ENCODE data around the gene PDE10A.
"Not testable (repeated sequence)": the region's sequence is repeated elsewhere in the genome, so short reads cannot be mapped to it uniquely, and the experiment has no call there.

PDE10A gene

DNA sequence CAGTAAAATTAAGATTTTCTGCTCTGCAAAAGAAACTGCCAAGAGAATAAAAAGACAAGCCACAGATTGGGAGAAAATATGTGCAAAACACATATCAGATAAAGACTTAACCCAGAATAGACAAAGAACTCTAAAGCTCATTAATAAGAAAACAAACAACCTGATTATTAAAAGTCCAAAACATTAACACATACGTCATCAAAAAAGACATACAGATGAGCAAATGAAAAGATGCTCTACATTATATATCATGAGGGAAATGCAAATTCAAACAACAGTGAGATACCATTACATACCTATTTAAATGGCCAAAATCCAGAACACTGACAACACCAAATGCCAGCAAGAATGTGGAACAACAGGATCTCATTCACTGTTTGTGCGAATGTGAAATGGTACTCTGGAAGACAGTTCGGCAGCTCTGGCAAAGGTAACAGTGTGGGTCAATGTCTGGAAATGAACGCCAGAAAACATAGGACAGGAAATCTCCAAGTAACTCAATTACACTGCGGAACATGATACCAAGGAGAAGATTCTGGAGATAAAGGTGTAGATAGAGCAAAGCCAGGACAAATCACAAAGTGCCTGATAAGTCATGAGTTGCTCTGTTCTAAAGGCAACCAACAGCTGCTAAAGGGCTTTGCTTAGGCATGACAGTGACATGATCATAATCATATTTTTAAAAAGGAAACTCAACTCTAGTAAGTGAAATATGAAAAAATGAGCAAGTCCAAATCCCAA is 96.8 kb downstream of the PDE10A start:
- TF ChIP-seq ZNF70 (CRISPR knock-in tag; IDR thresholded peaks at IDR 0.05) (no peak), TCF4 (CRISPR knock-in tag; IDR thresholded peaks at IDR 0.05; ENCODE audit: borderline replicate concordance) (0 out of 2 replicates have a peak, but pooled peaks have one; percentile 34), ZFP3 (CRISPR knock-in tag; IDR thresholded peaks at IDR 0.05) (0 out of 2 replicates have a peak, but pooled peaks have one; percentile 36), CSRNP3 (CRISPR knock-in tag; IDR thresholded peaks at IDR 0.05) (no peak), PPARA (CRISPR knock-in tag; IDR thresholded peaks at IDR 0.05; ENCODE audit: borderline replicate concordance) (no peak)
- peak; percentile 26; the same call in 1 of the 3 replicates for ATAC-seq

DNA sequence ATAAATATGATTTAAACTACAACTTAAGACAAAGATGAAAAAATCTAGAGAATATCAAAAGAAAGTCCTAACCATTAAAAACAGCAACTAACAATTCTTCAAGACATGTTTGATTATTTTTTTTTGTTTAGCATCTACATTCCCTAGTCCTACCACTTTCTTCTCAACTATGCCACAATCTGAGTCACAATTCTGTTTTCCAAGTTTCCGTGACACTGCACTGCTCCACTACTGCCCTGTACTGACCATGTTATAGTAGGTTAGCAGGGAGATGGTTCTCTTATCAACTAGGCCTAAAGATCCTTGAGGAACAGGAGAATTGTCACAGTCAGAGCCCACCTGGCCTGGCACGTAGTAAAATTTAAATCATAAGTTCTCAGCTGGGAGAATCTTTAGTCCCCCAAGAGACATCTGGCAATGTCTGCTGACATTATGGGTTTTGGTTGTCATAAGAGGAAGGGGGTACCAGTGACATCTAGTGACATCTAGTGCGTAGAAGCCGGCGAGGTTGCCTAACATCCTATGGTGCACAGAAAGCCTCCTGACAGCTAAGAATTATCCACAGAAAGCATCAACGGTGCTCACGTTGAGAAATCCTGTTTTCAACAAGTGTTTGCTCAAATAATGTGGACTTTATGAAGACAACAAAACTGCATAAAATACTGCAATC is 100.5 kb downstream of the PDE10A start:
- no peak for TF ChIP-seq ZNF8 (CRISPR knock-in tag; IDR thresholded peaks at IDR 0.05)
- no peak for ATAC-seq

GRCh38 chr6:165559632-165560031 is 103.4 kb downstream of the PDE10A start:
- ATAC-seq = no peak

DNA sequence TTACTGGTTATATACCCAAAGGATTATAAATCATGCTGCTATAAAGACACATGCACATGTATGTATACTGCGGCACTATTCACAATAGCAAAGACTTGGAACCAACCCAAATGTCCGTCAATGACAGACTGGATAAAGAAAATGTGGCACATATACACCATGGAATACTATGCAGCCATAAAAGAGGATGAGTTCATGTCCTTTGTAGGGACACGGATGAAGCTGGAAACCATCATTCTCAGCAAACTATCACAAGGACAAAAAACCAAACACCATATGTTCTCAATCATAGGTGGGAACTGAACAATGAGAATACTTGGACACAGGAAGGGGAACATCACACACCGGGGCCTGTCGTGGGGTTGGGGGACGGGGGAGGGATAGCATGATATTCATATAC is 104.9 kb downstream of the PDE10A start:
- ATAC-seq = not testable (repeated sequence)

More at GRCh38 chr6:165559632-165560031, 103.4 kb downstream of the PDE10A start:
- no peak for TF ChIP-seq ZFP30 (CRISPR knock-in tag; IDR thresholded peaks at IDR 0.05)
- no peak for TF ChIP-seq GLIS3 (CRISPR knock-in tag; IDR thresholded peaks at IDR 0.05)
- no peak for TF ChIP-seq ZNF565 (CRISPR knock-in tag; conservative IDR thresholded peaks at IDR 0.05; ENCODE audit: low read depth)
- no peak for TF ChIP-seq ZNF70 (CRISPR knock-in tag; IDR thresholded peaks at IDR 0.05)
- no peak for TF ChIP-seq TOX (CRISPR knock-in tag; IDR thresholded peaks at IDR 0.05; ENCODE audit: borderline replicate concordance)
- no peak for TF ChIP-seq CSRNP3 (CRISPR knock-in tag; IDR thresholded peaks at IDR 0.05)
- TF ChIP-seq, protein P1, sequence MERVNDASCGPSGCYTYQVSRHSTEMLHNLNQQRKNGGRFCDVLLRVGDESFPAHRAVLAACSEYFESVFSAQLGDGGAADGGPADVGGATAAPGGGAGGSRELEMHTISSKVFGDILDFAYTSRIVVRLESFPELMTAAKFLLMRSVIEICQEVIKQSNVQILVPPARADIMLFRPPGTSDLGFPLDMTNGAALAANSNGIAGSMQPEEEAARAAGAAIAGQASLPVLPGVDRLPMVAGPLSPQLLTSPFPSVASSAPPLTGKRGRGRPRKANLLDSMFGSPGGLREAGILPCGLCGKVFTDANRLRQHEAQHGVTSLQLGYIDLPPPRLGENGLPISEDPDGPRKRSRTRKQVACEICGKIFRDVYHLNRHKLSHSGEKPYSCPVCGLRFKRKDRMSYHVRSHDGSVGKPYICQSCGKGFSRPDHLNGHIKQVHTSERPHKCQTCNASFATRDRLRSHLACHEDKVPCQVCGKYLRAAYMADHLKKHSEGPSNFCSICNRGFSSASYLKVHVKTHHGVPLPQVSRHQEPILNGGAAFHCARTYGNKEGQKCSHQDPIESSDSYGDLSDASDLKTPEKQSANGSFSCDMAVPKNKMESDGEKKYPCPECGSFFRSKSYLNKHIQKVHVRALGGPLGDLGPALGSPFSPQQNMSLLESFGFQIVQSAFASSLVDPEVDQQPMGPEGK (CRISPR knock-in tag; IDR thresholded peaks at IDR 0.05; ENCODE audit: borderline replicate concordance) = no peak
- no peak for TF ChIP-seq SNAI2 (CRISPR knock-in tag; IDR thresholded peaks at IDR 0.05)
- TF ChIP-seq PPARA (CRISPR knock-in tag; IDR thresholded peaks at IDR 0.05; ENCODE audit: borderline replicate concordance) = no peak
- TF ChIP-seq BACH2 (CRISPR knock-in tag; IDR thresholded peaks at IDR 0.05; ENCODE audit: borderline replicate concordance) = no peak
- TF ChIP-seq, protein P2, sequence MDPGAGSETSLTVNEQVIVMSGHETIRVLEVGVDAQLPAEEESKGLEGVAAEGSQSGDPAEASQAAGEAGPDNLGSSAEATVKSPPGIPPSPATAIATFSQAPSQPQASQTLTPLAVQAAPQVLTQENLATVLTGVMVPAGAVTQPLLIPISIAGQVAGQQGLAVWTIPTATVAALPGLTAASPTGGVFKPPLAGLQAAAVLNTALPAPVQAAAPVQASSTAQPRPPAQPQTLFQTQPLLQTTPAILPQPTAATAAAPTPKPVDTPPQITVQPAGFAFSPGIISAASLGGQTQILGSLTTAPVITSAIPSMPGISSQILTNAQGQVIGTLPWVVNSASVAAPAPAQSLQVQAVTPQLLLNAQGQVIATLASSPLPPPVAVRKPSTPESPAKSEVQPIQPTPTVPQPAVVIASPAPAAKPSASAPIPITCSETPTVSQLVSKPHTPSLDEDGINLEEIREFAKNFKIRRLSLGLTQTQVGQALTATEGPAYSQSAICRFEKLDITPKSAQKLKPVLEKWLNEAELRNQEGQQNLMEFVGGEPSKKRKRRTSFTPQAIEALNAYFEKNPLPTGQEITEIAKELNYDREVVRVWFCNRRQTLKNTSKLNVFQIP (CRISPR knock-in tag; IDR thresholded peaks at IDR 0.05; ENCODE audit: borderline replicate concordance, low read depth) = no peak
- no peak for TF ChIP-seq ZFP3 (CRISPR knock-in tag; IDR thresholded peaks at IDR 0.05)
- no peak for TF ChIP-seq CSDC2 (CRISPR knock-in tag; IDR thresholded peaks at IDR 0.05)
- TF ChIP-seq, protein P3, sequence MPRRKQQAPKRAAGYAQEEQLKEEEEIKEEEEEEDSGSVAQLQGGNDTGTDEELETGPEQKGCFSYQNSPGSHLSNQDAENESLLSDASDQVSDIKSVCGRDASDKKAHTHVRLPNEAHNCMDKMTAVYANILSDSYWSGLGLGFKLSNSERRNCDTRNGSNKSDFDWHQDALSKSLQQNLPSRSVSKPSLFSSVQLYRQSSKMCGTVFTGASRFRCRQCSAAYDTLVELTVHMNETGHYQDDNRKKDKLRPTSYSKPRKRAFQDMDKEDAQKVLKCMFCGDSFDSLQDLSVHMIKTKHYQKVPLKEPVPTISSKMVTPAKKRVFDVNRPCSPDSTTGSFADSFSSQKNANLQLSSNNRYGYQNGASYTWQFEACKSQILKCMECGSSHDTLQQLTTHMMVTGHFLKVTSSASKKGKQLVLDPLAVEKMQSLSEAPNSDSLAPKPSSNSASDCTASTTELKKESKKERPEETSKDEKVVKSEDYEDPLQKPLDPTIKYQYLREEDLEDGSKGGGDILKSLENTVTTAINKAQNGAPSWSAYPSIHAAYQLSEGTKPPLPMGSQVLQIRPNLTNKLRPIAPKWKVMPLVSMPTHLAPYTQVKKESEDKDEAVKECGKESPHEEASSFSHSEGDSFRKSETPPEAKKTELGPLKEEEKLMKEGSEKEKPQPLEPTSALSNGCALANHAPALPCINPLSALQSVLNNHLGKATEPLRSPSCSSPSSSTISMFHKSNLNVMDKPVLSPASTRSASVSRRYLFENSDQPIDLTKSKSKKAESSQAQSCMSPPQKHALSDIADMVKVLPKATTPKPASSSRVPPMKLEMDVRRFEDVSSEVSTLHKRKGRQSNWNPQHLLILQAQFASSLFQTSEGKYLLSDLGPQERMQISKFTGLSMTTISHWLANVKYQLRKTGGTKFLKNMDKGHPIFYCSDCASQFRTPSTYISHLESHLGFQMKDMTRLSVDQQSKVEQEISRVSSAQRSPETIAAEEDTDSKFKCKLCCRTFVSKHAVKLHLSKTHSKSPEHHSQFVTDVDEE (CRISPR knock-in tag; IDR thresholded peaks at IDR 0.05) = no peak
- no peak for TF ChIP-seq RARB (CRISPR knock-in tag; IDR thresholded peaks at IDR 0.05)
- no peak for TF ChIP-seq ZC3H10 (CRISPR knock-in tag; IDR thresholded peaks at IDR 0.05)
- no peak for TF ChIP-seq ESRRG (CRISPR knock-in tag; IDR thresholded peaks at IDR 0.05)
- no peak for TF ChIP-seq OSR1 (CRISPR knock-in tag; IDR thresholded peaks at IDR 0.05)

Data from SK-N-SH treated with all-trans-retinoic acid at 6 μM for 48 hours (cell line).